Liver (tissue), 10 donors: Measurements from ENCODE around the gene CDKN1A. TPM values are rescaled to one million over a fixed set of nuclear protein-coding genes. Genes with fewer than 3 reads are reported as not detected.
A peak's percentile ranks its signal among the peaks of the same experiment; 100 is the strongest.

ENCODE experiments used
- DNase-seq: peaks from one replicate; pipeline ENCODE4 v3.0.0-alpha.2; 2017; ENCODE audit warnings: low spot score
- H3K27ac ChIP-seq, 2 donors: one replicate each; pipeline ENCODE4 v1.7.0; 2013; ENCODE audit warnings: inconsistent platforms in 2 of 2, low read length in 2 of 2, control low read depth in 1 of 2, low read depth in 1 of 2, mild to moderate bottlenecking in 1 of 2
- H3K27me3 ChIP-seq, 4 donors: one replicate each; pipeline versions ENCODE4 v1.6.1 to v1.7.0; 2013; ENCODE audit warnings: low read length in 3 of 4, inconsistent platforms in 1 of 4, mild to moderate bottlenecking in 1 of 4, moderate library complexity in 1 of 4; ENCODE audit not compliant: control insufficient read depth in 4 of 4, insufficient read depth in 4 of 4
- H3K36me3 ChIP-seq, 4 donors: one replicate each; pipeline versions ENCODE4 v1.6.1 to v1.7.0; 2013; ENCODE audit warnings: low read length in 3 of 4, mild to moderate bottlenecking in 3 of 4, low read depth in 1 of 4, moderate library complexity in 1 of 4; ENCODE audit not compliant: control insufficient read depth in 4 of 4, insufficient read depth in 3 of 4
- H3K4me1 ChIP-seq, 4 donors: one replicate each; pipeline versions ENCODE4 v1.6.1 to v1.7.0; 2013; ENCODE audit warnings: low read length in 3 of 4, mild to moderate bottlenecking in 3 of 4, moderate library complexity in 1 of 4; ENCODE audit not compliant: control insufficient read depth in 4 of 4, insufficient read depth in 4 of 4
- H3K4me3 ChIP-seq, 3 donors: one replicate each; pipeline versions ENCODE4 v1.6.1 to v1.7.0; 2013; ENCODE audit warnings: low read length in 3 of 3, control low read depth in 1 of 3, low read depth in 1 of 3, mild to moderate bottlenecking in 1 of 3
- H3K9ac ChIP-seq, 2 donors: one replicate each; pipeline ENCODE4 v1.7.0; 2013; ENCODE audit warnings: low read length in 2 of 2, mild to moderate bottlenecking in 2 of 2, moderate library complexity in 2 of 2, control low read depth in 1 of 2, low read depth in 1 of 2
- H3K9me3 ChIP-seq, 4 donors: one replicate each; pipeline versions ENCODE4 v1.6.1 to v1.7.0; 2013; ENCODE audit warnings: low read length in 3 of 4; ENCODE audit not compliant: control insufficient read depth in 4 of 4
- HNF4A ChIP-seq, 2 donors: conservative IDR thresholded peaks; 2 replicates each; pipeline ENCODE4 v1.6.1; 2016; ENCODE audit warnings: antibody characterized with exemption in 2 of 2, mild to moderate bottlenecking in 2 of 2
- RXRA ChIP-seq, 2 donors: IDR thresholded peaks; 2 replicates each; pipeline ENCODE4 v1.6.1; 2017 to 2018; ENCODE audit warnings: antibody characterized with exemption in 2 of 2, mild to moderate bottlenecking in 1 of 2
- SP1 ChIP-seq: IDR thresholded peaks from 2 replicates; pipeline ENCODE4 v1.6.1; 2018; ENCODE audit warnings: antibody characterized with exemption, mild to moderate bottlenecking
- YY1 ChIP-seq: IDR thresholded peaks from 2 replicates; pipeline ENCODE4 v1.6.1; 2016; ENCODE audit warnings: antibody characterized with exemption, mild to moderate bottlenecking
- ZBTB33 ChIP-seq: IDR thresholded peaks from 2 replicates; pipeline ENCODE4 v1.6.1; 2016; ENCODE audit warnings: antibody characterized with exemption
- WGBS: extraction: QIAGEN DNeasy Blood & Tissue Kit; methylation state at CpG from one replicate; pipeline ENCODE4 v1.1.7; 2013; 5-methylcytosine and 5-hydroxymethylcytosine counted together
- polyA plus RNA-seq, 2 donors: library from polyadenylated mRNA; stranded (reverse) in 1 of 2; unstranded in 1 of 2; fragments of 200-250 nt in 1 of 2; fragments of >200 nt in 1 of 2; fragmentation: Nextera tagmentation in 1 of 2; extraction: Ambion mirVana in 1 of 2; gene quantifications; one replicate each; pipeline versions ENCODE4 v1.2.1 to v1.2.3, GENCODE V29; 2013 to 2015
- small RNA-seq: library from RNA; depleted of rRNA; stranded (forward); fragments of <200 nt; gene quantifications from one replicate; pipeline ENCODE3, GENCODE V24; 2014
- total RNA-seq, 2 donors: library from RNA; depleted of rRNA; stranded (reverse); fragments of >200 nt; gene quantifications; one replicate each; pipeline ENCODE4 v1.2.3, GENCODE V29; 2014
- TF ChIP-seq, protein P1 (sequence below): fragments of 150-350 bp; IDR thresholded peaks from 2 replicates; pipeline ENCODE4 v1.5.1; 2017; ENCODE audit warnings: improper control_type of control experiment, low read depth, low read length; ENCODE audit not compliant: missing input control
- donor health status: healthy.
- donor health status: healthy.
- donor health status: healthy.
- donor health status: healthy.
- donor health status: healthy.

Gene CDKN1A
- total and polyA plus RNA-seq, 4 donors, result 3.2 to 41.7 (median 20.5) TPM

- no peak overlapping the region for H3K9ac ChIP-seq
- 84% methylated on average over 5 of the region's 5 CpGs for WGBS
- H3K4me1 ChIP-seq, result peaks cover 0 to 3% (median 0%) of the 10 kb centered on the region in 4 donors
- no peaks in the 10 kb centered on the region for H3K9me3 ChIP-seq
- DNase-seq, result no peak
- TF ChIP-seq YY1, result no peak
- TF ChIP-seq HNF4A (conservative IDR thresholded peaks at IDR 0.05), result no peak
- H3K27me3 ChIP-seq, result no peaks in the 10 kb centered on the region
- H3K36me3 ChIP-seq, result no peaks in the 10 kb centered on the region
- no peak overlapping the region for H3K27ac ChIP-seq
- no peak overlapping the region for H3K4me3 ChIP-seq
These were observed 54.8 kb downstream of the CDKN1A start for GRCh38 chr6:36733300-36733699.

DNA sequence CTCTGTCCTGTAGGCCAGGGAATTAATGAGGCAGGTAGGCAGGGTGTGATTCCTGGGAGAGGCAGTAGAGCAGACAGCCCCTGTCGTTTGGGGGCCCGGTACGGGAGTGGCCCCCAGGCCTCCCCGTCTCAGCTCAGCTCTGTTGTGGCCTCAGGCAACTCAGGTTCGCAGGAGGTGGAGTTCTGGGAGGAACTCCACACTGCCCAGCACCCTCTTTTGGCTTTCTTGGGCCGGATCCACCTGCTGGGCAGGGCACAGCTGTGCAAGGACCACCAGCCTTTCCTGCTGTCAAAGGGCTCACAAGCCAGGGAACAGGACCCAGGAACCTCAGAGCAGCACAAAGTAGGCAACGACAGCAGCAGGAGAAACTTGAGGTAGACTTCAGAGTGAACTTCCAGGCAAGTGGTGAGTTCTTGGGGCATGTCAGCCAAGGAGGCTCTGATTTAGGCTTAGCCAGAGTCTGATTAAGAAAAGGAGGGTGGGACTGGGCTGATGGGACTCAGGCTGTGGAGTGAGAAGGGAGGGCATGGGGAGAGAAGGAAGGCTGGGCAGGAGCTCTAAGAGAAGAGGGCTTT is 56.1 kb downstream of the CDKN1A start:
- 81% methylated on average over 7 of the region's 7 CpGs for WGBS
- Histone ChIP-seq H3K4me1 (peaks cover 0 to 3% (median 0%) of the 10 kb centered on the region in 4 donors), H3K36me3 (no peaks in the 10 kb centered on the region), H3K9me3 (no peaks in the 10 kb centered on the region), H3K27ac (no peak overlapping the region), H3K9ac (no peak overlapping the region), H3K4me3 (no peak overlapping the region), H3K27me3 (no peaks in the 10 kb centered on the region)
- no peak for TF ChIP-seq ZBTB33
- TF ChIP-seq, protein P1, sequence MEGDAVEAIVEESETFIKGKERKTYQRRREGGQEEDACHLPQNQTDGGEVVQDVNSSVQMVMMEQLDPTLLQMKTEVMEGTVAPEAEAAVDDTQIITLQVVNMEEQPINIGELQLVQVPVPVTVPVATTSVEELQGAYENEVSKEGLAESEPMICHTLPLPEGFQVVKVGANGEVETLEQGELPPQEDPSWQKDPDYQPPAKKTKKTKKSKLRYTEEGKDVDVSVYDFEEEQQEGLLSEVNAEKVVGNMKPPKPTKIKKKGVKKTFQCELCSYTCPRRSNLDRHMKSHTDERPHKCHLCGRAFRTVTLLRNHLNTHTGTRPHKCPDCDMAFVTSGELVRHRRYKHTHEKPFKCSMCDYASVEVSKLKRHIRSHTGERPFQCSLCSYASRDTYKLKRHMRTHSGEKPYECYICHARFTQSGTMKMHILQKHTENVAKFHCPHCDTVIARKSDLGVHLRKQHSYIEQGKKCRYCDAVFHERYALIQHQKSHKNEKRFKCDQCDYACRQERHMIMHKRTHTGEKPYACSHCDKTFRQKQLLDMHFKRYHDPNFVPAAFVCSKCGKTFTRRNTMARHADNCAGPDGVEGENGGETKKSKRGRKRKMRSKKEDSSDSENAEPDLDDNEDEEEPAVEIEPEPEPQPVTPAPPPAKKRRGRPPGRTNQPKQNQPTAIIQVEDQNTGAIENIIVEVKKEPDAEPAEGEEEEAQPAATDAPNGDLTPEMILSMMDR, result no peak
- TF ChIP-seq SP1, result no peak
- no peak for DNase-seq

GRCh38 chr6:36735110-36736071 is 56.9 kb downstream of the CDKN1A start:
- TF ChIP-seq, protein P1, result peak; percentile 3
- no peak for TF ChIP-seq RXRA (IDR thresholded peaks at IDR 0.05)
- no peak for TF ChIP-seq HNF4A (conservative IDR thresholded peaks at IDR 0.05)
- peak overlapping the region; percentile 45 to 52 for H3K27ac ChIP-seq
- no peak overlapping the region for H3K4me3 ChIP-seq
- H3K9ac ChIP-seq, result peak overlapping the region in 1 of 2 donors; percentile 20
- 29% methylated on average over 24 of the region's 24 CpGs for WGBS
- DNase-seq, result no peak
- no peaks in the 10 kb centered on the region for H3K36me3 ChIP-seq
- peaks cover 0 to 3% (median 0%) of the 10 kb centered on the region in 4 donors for H3K4me1 ChIP-seq
- H3K9me3 ChIP-seq, result no peaks in the 10 kb centered on the region
- H3K27me3 ChIP-seq, result no peaks in the 10 kb centered on the region

Small RNA genes within 50 kb of the gene (small RNA-seq; reads per million reads assigned to genes)
- not detected for gene RF00019
- gene RNU1-88P, result 0.49 reads per million, percentile 55 among the genes with 10 or more reads in this experiment

Other genes with a start within 250 kb of the CDKN1A start
- not detected for gene PXT1, start 235.9 kb upstream of the CDKN1A start, total RNA-seq
- gene PXT1, start 235.9 kb upstream of the CDKN1A start, polyA plus RNA-seq, result not detected
- 10 to 100 TPM; 45.2 to 48.5 TPM for gene KCTD20, start 235.7 kb upstream of the CDKN1A start, total RNA-seq
- 10 to 100 TPM in 1 of 2 donors, 1 to 10 TPM in 1; 9.5 to 19.1 TPM for gene KCTD20, start 235.7 kb upstream of the CDKN1A start, polyA plus RNA-seq
- 10 to 100 TPM; 13.3 to 21.8 TPM for gene STK38, start 131.2 kb upstream of the CDKN1A start, total RNA-seq
- 10 to 100 TPM in 1 of 2 donors, 1 to 10 TPM in 1; 9.3 to 11.2 TPM for gene STK38, start 131.2 kb upstream of the CDKN1A start, polyA plus RNA-seq
- gene SRSF3, start 84.4 kb upstream of the CDKN1A start, total RNA-seq, result 100 to 1,000 TPM in 1 of 2 donors, 10 to 100 TPM in 1; 62.8 to 101 TPM
- 100 to 1,000 TPM; 101 to 103 TPM for gene SRSF3, start 84.4 kb upstream of the CDKN1A start, polyA plus RNA-seq
- 1 to 10 TPM in 1 of 2 donors, under 1 TPM in 1; 0.08 to 1.3 TPM for gene RAB44, start 19.1 kb downstream of the CDKN1A start, total RNA-seq
- gene RAB44, start 19.1 kb downstream of the CDKN1A start, polyA plus RNA-seq, result under 1 TPM in 1 of 2 donors, not detected in 1; 0.02 TPM
- under 1 TPM; 0.42 to 0.47 TPM for gene CPNE5, start 160.7 kb downstream of the CDKN1A start, total RNA-seq
- 1 to 10 TPM in 1 of 2 donors, under 1 TPM in 1; 0.24 to 1.1 TPM for gene CPNE5, start 160.7 kb downstream of the CDKN1A start, polyA plus RNA-seq
- 10 to 100 TPM; 19.8 to 20.8 TPM for gene PPIL1, start 196.1 kb downstream of the CDKN1A start, total RNA-seq
- 10 to 100 TPM; 15.8 to 23.9 TPM for gene PPIL1, start 196.1 kb downstream of the CDKN1A start, polyA plus RNA-seq
- 10 to 100 TPM; 23.7 to 27.2 TPM for gene C6orf89, start 207.2 kb downstream of the CDKN1A start, total RNA-seq
- gene C6orf89, start 207.2 kb downstream of the CDKN1A start, polyA plus RNA-seq, result 10 to 100 TPM; 14.0 to 18.4 TPM